ENCODE measurements around the gene USP54.

USP54 gene

DNA sequence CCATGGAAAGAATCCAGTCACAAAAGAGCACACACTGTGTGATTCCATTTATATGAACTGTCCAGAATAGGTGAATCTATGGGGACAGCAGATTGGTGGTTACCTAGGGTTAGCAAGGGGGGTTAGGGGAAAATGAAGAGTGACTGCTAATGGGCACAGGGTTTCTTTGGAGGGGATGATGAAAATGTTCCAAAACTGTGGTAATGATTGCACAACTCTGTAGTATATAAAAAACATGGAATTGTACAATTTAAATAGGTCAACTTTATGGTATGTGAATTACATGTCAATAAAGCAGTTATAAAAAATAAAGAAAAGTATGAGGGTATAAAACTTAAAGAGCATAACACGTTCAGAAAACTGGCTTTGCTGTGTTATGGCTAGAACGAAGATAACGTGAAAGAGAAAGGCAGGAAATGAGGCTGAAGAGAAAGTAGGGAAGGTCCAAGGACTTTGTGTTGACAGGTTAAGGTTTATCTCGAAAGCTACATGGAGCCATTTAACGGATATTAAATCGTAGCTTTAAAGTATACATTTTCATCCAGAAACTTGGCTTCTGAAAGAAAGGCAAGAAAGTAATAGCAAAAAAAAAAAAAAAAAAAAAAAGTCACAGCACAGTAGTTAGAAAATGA lies 131.3 kb downstream of the USP54 start:
- no peak for DNase-seq

DNA sequence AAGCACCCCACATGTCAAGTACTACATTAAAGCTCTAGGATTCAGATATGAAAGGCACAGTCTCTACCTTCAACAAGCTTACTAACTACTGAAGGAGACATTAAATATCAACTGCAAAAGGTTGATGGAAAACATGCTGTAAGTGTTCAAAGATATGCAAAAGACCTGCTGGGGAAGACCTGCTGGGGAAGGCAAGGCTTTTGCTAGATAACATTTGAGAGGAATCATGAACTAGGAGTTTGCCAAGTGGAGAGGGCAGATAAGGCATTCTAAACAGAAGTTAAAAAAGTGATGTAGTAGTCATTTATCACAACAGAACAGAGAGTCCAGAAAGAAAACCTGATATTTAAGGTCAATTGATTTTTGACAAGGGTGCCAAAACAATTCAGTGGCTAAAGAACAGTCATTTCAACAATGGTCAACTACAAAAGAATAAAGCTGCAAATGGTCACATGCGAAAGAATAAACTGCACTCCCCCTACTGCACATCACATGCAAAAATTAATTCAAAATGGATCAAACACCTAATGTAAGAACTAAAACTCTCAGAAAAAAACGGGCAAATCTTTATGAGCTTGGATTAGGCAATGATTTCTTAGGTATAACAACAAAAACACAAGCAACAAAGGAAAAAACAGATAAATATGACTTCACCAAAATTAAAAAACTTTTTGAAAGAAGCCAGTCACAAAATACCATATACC lies 134.8 kb downstream of the USP54 start:
- no peak for DNase-seq

DNA sequence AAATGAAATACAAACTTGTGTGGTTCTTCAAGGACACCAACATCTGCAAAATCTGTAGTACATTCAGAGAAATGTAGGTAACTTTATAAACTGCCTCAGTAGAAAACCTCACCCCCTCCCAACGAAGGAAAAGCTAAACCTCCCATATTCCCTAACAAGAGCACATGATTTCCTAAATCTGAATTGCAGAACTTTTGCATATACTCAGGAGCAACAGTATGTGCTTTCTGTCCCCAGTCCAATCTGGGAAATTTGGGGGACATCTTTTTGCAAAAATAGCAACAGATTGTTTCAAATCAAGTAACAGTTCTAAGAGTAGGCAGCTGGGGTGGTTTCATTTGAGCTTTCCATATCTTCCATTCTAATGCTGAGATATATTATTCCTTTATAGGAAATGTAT lies 142.0 kb downstream of the USP54 start:
- DNase-seq, result no peak

DNA sequence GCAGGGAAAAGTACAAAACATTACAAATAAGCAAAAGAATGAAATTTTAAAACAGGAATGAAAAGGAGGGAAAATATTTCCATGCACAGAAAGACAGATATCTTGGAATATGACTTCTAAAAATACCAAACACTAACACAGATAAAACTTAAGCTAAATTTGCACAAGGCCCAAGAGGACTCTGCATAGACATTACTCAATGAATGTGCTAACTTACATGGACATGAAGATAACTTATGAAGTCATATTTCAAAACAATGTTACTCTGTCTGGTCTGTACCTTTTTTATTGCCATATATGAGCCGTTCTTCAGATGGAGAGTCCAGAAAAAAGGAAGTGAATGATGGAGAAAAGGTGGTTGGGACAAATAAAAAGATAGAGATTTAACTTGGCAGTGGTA lies 142.8 kb downstream of the USP54 start:
- no peak for DNase-seq
